HG02759 (cell line): ENCODE measurements around the gene XRCC4.
"Not testable (repeated sequence)": the region's sequence is repeated elsewhere in the genome, so short reads cannot be mapped to it uniquely, and the experiment has no call there.

Experiments
- ATAC-seq: cut with Tn5 transposase; IDR thresholded peaks from one replicate; pipeline ENCODE4 v1.9.1; 2021; ENCODE audit warnings: mild to moderate bottlenecking, moderate library complexity; ENCODE audit not compliant: unreplicated experiment

The XRCC4 gene

GRCh38 chr5:83107692-83108420, 30.5 kb downstream of the XRCC4 start:
- no peak for ATAC-seq

GRCh38 chr5:83109380-83109779, 32.0 kb downstream of the XRCC4 start:
- ATAC-seq, result no peak

- ATAC-seq, result no peak
Measured at GRCh38 chr5:83115816-83116215, 38.5 kb downstream of the XRCC4 start.

- ATAC-seq, result no peak
Measured at GRCh38 chr5:83118471-83118870, 41.1 kb downstream of the XRCC4 start.

GRCh38 chr5:83118976-83119375, 41.6 kb downstream of the XRCC4 start:
- no peak for ATAC-seq

- no peak for ATAC-seq
Measured at GRCh38 chr5:83124593-83124992, 47.2 kb downstream of the XRCC4 start.

GRCh38 chr5:83125560-83125959, 48.2 kb downstream of the XRCC4 start:
- ATAC-seq, result no peak

GRCh38 chr5:83126501-83126900, 49.2 kb downstream of the XRCC4 start:
- ATAC-seq, result no peak

- ATAC-seq, result no peak
Measured at GRCh38 chr5:83133797-83134196, 56.5 kb downstream of the XRCC4 start.

- ATAC-seq, result no peak
Measured at GRCh38 chr5:83142526-83142925, 65.2 kb downstream of the XRCC4 start.

- ATAC-seq, result no peak
Measured at GRCh38 chr5:83145241-83145640, 67.9 kb downstream of the XRCC4 start.

- ATAC-seq, result no peak
Measured at GRCh38 chr5:83145882-83146331, 68.6 kb downstream of the XRCC4 start.

- no peak for ATAC-seq
Measured at GRCh38 chr5:83146441-83146840, 69.1 kb downstream of the XRCC4 start.

GRCh38 chr5:83147593-83147992, 70.2 kb downstream of the XRCC4 start:
- no peak for ATAC-seq

GRCh38 chr5:83148370-83148769, 71.0 kb downstream of the XRCC4 start:
- ATAC-seq, result no peak

GRCh38 chr5:83149671-83150070, 72.3 kb downstream of the XRCC4 start:
- ATAC-seq, result no peak

- no peak for ATAC-seq
Measured at GRCh38 chr5:83151821-83152220, 74.5 kb downstream of the XRCC4 start.

GRCh38 chr5:83152996-83153395, 75.6 kb downstream of the XRCC4 start:
- not testable (repeated sequence) for ATAC-seq

GRCh38 chr5:83156001-83156400, 78.7 kb downstream of the XRCC4 start:
- no peak for ATAC-seq

- no peak for ATAC-seq
Measured at GRCh38 chr5:83157163-83157562, 79.8 kb downstream of the XRCC4 start.

GRCh38 chr5:83162601-83163000, 85.3 kb downstream of the XRCC4 start:
- no peak for ATAC-seq

GRCh38 chr5:83167538-83167937, 90.2 kb downstream of the XRCC4 start:
- no peak for ATAC-seq
